Amygdala (tissue), 56 donors: ENCODE data around the gene ADK.

ENCODE experiments used
- DNase-seq, 56 donors: peaks; one replicate each; lab custom pipeline; 2025; lab: John Stamatoyannopoulos, UW

The ADK gene

DNA sequence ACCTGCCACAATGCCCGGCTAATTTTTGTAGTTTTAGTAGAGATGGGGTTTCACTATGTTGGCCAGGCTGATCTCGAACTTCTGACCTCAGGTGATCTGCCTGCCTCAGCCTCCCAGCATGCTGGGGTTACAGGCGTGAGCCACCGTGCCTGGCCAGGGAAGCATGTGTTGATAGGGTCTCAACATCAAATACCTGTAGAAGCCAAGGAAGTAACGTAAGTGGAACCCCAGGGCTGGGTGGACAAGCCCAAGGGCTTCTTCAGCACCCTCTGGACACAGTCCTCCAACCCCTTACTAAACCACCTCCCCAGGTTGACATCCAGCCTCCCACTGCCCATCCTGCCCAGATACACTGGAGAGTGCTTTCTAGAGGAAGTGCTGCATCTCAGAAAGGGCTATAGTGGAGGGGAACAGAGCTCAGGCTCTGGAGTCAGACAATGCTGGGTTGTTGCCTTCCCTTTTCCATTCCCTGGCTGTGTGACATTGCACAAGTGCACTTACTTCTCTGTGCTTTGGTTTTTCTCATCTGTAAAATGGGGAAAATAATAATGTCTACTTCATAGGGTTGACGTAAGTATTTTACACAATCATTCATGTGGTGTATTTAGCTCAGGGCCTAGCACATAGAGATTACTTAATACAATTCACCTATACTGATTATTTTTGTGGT is 601.5 kb downstream of the ADK start:
- DNase-seq: no peak

DNA sequence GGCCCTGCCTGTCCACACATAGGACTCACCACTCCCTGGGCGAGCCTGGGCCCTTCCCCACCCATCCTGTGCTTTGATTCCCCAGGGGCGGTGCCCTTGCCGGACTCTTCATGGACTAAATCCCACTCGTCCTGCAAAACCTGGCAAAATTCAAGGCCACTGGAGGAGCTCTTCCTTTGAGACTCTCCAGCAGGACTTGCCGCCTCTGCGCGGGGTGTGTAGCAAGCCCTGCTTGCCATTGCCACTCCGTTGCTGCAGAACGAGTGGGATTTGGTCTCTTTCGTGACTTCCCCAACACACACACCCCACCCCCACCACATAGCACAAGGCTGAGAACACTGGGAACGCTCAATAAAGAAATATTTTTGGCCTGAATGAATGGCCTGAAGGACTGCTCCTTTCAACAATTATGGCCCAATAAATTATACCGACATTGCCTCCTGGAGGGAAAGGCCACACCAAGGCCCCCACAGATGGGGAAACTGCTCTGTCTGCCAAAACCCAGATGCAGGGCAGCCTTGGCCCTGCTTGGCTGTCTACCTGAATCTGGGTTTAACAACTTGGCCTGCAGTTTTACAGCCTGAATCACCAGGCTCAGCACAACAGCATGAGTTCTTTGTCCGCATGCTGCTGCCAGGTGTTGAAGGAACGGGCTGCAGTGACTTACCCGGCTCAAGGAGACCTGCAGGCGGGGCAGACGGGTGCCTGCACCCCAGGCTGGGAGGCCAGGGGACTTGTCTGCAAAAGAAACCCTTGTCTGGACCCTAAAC is 602.6 kb downstream of the ADK start:
- no peak for DNase-seq

DNA sequence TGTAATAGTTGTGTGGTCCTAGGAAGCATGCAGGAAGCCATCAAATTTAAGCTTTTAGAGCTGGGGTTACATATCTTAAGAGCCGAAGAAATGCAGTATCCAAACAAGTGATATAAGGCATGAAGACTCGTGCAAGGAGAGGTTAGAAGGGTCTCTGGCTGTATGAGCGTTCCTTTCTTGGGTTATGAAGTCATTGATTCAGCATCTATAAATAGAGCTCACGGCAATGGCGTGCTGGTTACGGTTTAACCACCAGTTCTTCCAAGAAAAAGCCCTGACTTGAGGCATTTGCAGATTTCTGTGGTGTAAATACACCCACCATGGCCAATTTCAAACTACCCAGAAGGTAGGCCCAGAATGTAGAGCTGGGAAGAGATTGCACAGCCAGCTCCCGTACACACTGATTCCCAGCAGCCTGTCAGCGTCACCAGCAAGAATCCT is 603.4 kb downstream of the ADK start:
- no peak for DNase-seq

DNA sequence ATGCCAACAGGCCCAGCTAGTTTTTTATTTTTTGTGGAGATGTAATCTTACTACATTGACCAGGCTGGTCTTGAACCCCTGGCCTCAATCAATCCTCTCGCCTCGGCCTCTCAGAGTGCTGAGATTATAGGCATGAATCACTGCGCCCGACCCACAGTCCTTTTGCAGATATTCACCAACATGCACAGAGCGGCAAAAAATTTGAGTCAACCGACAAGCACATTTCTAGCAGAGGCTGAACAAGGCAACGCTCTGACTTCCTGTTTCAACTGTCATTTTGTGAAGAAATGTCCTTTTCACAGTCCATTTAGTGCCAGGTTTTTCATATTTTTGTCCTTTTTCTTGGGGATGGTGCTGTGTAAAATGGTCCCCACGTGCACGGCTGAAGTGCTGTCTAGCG is 604.3 kb downstream of the ADK start:
- no peak for DNase-seq
